ENCODE results near the gene ROPN1L.

DNA sequence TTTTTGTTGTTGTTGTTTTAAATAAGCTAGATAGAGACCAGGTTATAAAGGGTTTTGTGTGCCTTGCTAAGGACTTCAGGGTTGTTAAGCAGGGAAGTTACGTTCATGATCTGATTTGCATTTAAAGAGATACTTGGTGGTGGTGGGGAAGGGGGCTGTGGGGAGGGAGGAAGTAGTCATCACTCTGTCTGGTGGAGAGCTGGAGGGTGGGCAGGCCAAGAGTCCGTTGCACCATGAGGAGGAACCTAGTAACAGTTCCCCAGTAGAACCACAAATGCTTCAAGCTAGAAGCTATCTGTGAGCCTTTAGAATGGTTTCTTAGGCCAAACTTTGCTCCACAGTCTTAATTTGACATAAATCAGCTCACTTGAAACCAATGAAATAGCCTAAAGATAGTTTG, 18.7 kb upstream of the ROPN1L start:
- TF ChIP-seq, protein P1, sequence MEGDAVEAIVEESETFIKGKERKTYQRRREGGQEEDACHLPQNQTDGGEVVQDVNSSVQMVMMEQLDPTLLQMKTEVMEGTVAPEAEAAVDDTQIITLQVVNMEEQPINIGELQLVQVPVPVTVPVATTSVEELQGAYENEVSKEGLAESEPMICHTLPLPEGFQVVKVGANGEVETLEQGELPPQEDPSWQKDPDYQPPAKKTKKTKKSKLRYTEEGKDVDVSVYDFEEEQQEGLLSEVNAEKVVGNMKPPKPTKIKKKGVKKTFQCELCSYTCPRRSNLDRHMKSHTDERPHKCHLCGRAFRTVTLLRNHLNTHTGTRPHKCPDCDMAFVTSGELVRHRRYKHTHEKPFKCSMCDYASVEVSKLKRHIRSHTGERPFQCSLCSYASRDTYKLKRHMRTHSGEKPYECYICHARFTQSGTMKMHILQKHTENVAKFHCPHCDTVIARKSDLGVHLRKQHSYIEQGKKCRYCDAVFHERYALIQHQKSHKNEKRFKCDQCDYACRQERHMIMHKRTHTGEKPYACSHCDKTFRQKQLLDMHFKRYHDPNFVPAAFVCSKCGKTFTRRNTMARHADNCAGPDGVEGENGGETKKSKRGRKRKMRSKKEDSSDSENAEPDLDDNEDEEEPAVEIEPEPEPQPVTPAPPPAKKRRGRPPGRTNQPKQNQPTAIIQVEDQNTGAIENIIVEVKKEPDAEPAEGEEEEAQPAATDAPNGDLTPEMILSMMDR (conservative IDR thresholded peaks at IDR 0.05 in 1 of 2, IDR thresholded peaks at IDR 0.05 in 1 of 2; ENCODE audit: extremely low read depth in 1 of 2, insufficient read depth in 1 of 2, low read depth in 1 of 2, low read length in 2 of 2), result no peak
- no peak for TF ChIP-seq EZH2 (IDR thresholded peaks at IDR 0.05; ENCODE audit: borderline replicate concordance, low read length)
